GM12891 (cell line): ENCODE results near the gene COL19A1.
"Not testable (repeated sequence)": the region's sequence is repeated elsewhere in the genome, so short reads cannot be mapped to it uniquely, and the experiment has no call there.

Source experiments
- DNase-seq: peaks from one replicate; pipeline ENCODE4 v3.0.0; 2011; ENCODE audit warnings: low spot score; ENCODE audit not compliant: insufficient read length
- FAIRE-seq: peaks from 2 replicates; lab custom pipeline; 2011; peaks lifted over from hg19 to GRCh38; lab: Jason Lieb, UNC
- PAX5 ChIP-seq: IDR thresholded peaks from 2 replicates; pipeline ENCODE4 v1.6.1; 2011; ENCODE audit warnings: low read length, moderate library complexity, mild to moderate bottlenecking; ENCODE audit not compliant: insufficient read depth, severe bottlenecking
- POLR2A ChIP-seq: IDR thresholded peaks from 2 replicates; pipeline ENCODE4 v1.6.1; 2011; ENCODE audit warnings: low read depth, low read length, control low read depth
- POLR2AphosphoS5 ChIP-seq: IDR thresholded peaks from 2 replicates; pipeline ENCODE4 v1.6.1; 2011; ENCODE audit warnings: low read depth, low read length, control low read depth
- POU2F2 ChIP-seq: IDR thresholded peaks from 2 replicates; pipeline ENCODE4 v1.6.1; 2011; ENCODE audit warnings: low read depth, mild to moderate bottlenecking, control low read depth, low read length, moderate library complexity
- SPI1 ChIP-seq: IDR thresholded peaks from 2 replicates; pipeline ENCODE4 v1.6.1; 2011; ENCODE audit warnings: low read depth, low read length, control low read depth
- TAF1 ChIP-seq: IDR thresholded peaks from 2 replicates; pipeline ENCODE4 v1.6.1; 2011; ENCODE audit warnings: low read depth, low read length, control low read depth

The COL19A1 gene

DNA sequence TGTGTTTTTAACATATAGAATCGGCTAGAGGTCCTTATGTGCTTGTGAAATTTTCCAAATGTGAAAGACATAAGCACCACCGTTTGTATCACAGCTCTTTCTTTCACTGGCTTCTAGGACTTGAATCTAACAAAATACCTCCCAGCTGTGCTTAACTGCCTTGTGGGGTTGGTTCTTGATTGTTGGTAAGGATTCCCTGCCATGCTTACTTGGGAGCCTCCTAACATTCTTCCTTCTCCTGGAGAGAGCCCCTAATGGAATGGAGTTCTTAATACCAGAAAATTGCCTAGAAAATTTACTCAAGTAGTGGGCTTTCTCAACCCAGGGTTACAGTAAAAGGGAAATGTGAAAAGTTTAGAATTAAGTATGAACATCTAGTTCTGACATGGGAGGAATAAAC is 121.2 kb downstream of the COL19A1 start:
- DNase-seq = no peak
- no peak for FAIRE-seq
- no peak for TF ChIP-seq PAX5

DNA sequence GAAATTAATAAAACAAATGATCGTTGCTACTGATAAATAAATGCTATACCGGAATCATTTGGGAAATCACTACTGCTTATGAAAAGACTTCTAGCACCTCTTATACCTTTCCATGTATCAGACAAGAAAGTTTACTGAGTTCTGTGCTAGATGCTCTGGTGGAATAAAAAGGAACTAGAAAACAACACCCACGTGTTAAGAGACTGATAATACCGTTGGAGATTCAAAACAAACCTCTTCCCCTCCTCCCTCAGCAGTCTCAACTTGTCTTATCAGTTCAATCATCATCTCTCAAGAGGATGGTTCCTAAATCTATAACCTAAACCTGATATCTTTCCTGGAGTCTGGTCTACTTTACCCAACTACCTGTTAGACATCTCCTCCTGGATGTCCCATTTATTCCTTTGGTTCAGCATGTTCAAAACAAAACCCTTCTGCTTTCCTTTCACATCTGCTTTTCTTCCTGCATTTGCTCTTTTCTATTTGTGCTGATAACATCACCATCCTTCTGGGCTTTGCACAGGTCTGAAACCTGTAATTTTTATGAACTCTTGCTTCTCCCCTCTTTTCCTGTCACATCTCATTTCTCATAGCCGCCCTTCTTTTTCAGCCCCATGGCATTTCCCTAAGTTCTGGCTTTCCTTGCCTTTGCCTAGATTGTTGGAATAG is 122.2 kb downstream of the COL19A1 start:
- peak; percentile 66 for FAIRE-seq
- DNase-seq = no peak
- no peak for TF ChIP-seq POLR2A
- TF ChIP-seq PAX5 = no peak
- TF ChIP-seq POLR2AphosphoS5 = no peak
- no peak for TF ChIP-seq TAF1
- no peak for TF ChIP-seq POU2F2
- TF ChIP-seq SPI1 = peak; percentile 37

DNA sequence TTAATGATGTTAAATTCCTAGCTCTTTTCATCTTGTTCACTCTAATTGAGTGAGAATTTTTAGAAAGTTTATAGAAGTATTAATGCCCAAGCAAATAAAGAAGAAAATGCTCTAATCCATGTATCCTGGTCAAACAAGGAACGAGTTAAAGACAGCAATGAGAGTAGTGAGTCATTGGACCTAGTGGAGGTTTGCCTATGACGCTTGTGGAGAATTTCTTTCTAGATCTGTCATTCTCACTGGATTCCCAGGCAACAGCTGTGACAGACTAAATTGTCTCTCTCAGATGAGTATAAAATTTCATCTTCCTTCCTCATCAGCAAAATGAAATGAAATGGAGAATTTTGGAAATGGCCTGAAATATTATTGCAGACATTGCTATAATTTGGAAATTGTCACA is 127.9 kb downstream of the COL19A1 start:
- FAIRE-seq = no peak
- DNase-seq = no peak
- TF ChIP-seq POLR2AphosphoS5 (no peak), SPI1 (no peak), PAX5 (no peak), POLR2A (no peak), POU2F2 (no peak), TAF1 (no peak)

- TF ChIP-seq TAF1 (no peak), SPI1 (no peak), PAX5 (no peak), POU2F2 (no peak), POLR2A (no peak), POLR2AphosphoS5 (no peak)
- no peak for DNase-seq
- FAIRE-seq = no peak
These were observed 141.8 kb downstream of the COL19A1 start for GRCh38 chr6:70008189-70008588.

DNA sequence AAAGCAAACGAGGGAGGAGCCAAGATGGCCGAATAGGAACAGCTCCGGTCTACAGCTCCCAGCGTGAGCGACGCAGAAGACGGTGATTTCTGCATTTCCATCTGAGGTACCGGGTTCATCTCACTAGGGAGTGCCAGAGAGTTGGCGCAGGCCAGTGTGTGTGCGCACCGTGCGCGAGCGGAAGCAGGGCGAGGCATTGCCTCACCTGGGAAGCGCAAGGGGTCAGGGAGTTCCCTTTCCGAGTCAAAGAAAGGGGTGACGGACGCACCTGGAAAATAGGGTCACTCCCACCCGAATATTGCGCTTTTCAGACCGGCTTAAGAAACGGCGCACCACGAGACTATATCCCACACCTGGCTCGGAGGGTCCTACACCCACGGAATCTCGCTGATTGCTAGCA is 144.0 kb downstream of the COL19A1 start:
- not testable (repeated sequence) for DNase-seq, FAIRE-seq

- FAIRE-seq, DNase-seq: not testable (repeated sequence)
These were observed 156.8 kb downstream of the COL19A1 start for GRCh38 chr6:70023201-70023600.

- no peak for TF ChIP-seq POLR2A
- TF ChIP-seq PAX5 = no peak
- no peak for TF ChIP-seq TAF1
- no peak for TF ChIP-seq POLR2AphosphoS5
- no peak for TF ChIP-seq POU2F2
- TF ChIP-seq SPI1 = no peak
- no peak for DNase-seq
- FAIRE-seq = no peak
These were observed 161.9 kb downstream of the COL19A1 start for GRCh38 chr6:70028246-70028645.

- FAIRE-seq (no peak), DNase-seq (no peak)
- TF ChIP-seq POLR2A (no peak), POLR2AphosphoS5 (no peak), PAX5 (no peak), TAF1 (no peak), SPI1 (no peak), POU2F2 (no peak)
These were observed 162.6 kb downstream of the COL19A1 start for GRCh38 chr6:70028926-70029325.

- FAIRE-seq = no peak
- no peak for DNase-seq
- no peak for TF ChIP-seq POLR2AphosphoS5
- no peak for TF ChIP-seq PAX5
- no peak for TF ChIP-seq POU2F2
- TF ChIP-seq TAF1 = no peak
- no peak for TF ChIP-seq POLR2A
- TF ChIP-seq SPI1 = no peak
These were observed 167.4 kb downstream of the COL19A1 start for GRCh38 chr6:70033781-70034180.

DNA sequence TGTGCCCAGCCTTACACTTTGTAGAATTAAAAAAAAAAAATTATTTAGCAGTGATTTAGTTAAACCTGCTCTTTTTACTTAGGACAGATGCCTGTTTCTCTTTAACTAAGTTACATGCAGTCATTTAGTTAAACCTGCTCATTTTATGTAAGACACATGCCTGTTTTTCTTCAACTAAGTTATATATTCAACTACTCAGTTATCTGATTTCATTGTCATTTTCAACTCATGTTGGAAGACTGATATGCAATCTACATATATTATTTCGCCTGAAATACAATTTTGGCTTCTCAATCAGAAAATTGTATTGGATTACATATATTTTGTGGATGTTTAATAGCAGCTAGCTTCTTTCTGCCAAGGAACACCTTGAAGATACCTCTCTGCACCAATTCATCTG is 171.1 kb downstream of the COL19A1 start:
- FAIRE-seq (no peak), DNase-seq (no peak)
- TF ChIP-seq POLR2A (no peak), POU2F2 (no peak), PAX5 (no peak), POLR2AphosphoS5 (no peak), SPI1 (no peak), TAF1 (no peak)

GRCh38 chr6:70040766-70041165 is 174.4 kb downstream of the COL19A1 start:
- FAIRE-seq = no peak
- TF ChIP-seq PAX5 = no peak
- TF ChIP-seq SPI1 = no peak
- TF ChIP-seq POU2F2 = no peak
- no peak for TF ChIP-seq TAF1
- no peak for TF ChIP-seq POLR2A
- no peak for TF ChIP-seq POLR2AphosphoS5
- no peak for DNase-seq
